Adrenal gland (tissue), 5 donors: ENCODE data around the gene VHLL.

Source experiments
- CTCF ChIP-seq, 6 experiments: fragments of 450-650 bp in 4 of 6; fragments of 200-600 bp in 2 of 6; sonication (generic) in 1 of 6; IDR thresholded peaks; 1 replicate in 5 of 6; 2 replicates in 1 of 6; pipeline versions ENCODE4 v1.5.1 to v1.8.0; 2016 to 2021; ENCODE audit warnings: antibody characterized with exemption in 6 of 6, mild to moderate bottlenecking in 2 of 6, moderate library complexity in 1 of 6
- POLR2A ChIP-seq, 2 donors: fragments of 450-650 bp; IDR thresholded peaks; one replicate each; pipeline ENCODE4 v1.6.1; 2017; ENCODE audit warnings: antibody characterized with exemption in 2 of 2, mild to moderate bottlenecking in 2 of 2, moderate library complexity in 1 of 2
- donor health status: DM: no; HTN: no; CAD: no.

- TF ChIP-seq CTCF (IDR thresholded peaks at IDR 0.05) (no peak), POLR2A (IDR thresholded peaks at IDR 0.05) (no peak)
These were observed 22.1 kb downstream of the VHLL start for GRCh38 chr1:156276966-156277381.
